Esophagus squamous epithelium (tissue), 5 donors: Measurements from ENCODE around the gene RAPGEF5. TPM values are rescaled to one million over a fixed set of nuclear protein-coding genes. Genes with fewer than 3 reads are reported as not detected.
"Not testable (repeated sequence)": the region's sequence is repeated elsewhere in the genome, so short reads cannot be mapped to it uniquely, and the experiment has no call there.

Experiments used
- DNase-seq: peaks from one replicate; lab custom pipeline; 2025; lab: John Stamatoyannopoulos, UW
- H3K27ac ChIP-seq, 4 donors: fragments of 200-600 bp; sonication (generic); one replicate each; pipeline ENCODE4 v1.5.1; 2016 to 2019; ENCODE audit warnings: mild to moderate bottlenecking in 1 of 4
- H3K27me3 ChIP-seq, 4 donors: fragments of 200-600 bp; sonication (generic); 1 replicate in 3 of 4; 2 replicates in 1 of 4; pipeline versions ENCODE4 v1.5.1 to v1.6.0; 2017 to 2021; ENCODE audit warnings: antibody characterized with exemption in 1 of 4
- H3K36me3 ChIP-seq, 3 donors: fragments of 200-600 bp; sonication (generic); one replicate each; pipeline ENCODE4 v1.5.1; 2016 to 2019
- H3K4me1 ChIP-seq, 3 donors: fragments of 200-600 bp; sonication (generic); one replicate each; pipeline ENCODE4 v1.5.1; 2017 to 2019
- H3K4me3 ChIP-seq, 4 donors: fragments of 200-600 bp; sonication (generic); 1 replicate in 3 of 4; 2 replicates in 1 of 4; pipeline ENCODE4 v1.5.1; 2016 to 2019; ENCODE audit warnings: mild to moderate bottlenecking in 2 of 4, moderate library complexity in 1 of 4
- H3K9me3 ChIP-seq, 3 donors: fragments of 200-600 bp; sonication (generic); one replicate each; pipeline ENCODE4 v1.5.1; 2016 to 2019
- CTCF ChIP-seq, 6 experiments: fragments of 450-650 bp in 4 of 6; fragments of 200-600 bp in 2 of 6; sonication (generic) in 2 of 6; IDR thresholded peaks; one replicate each; pipeline ENCODE4 v1.5.1; 2016 to 2019; ENCODE audit warnings: antibody characterized with exemption in 6 of 6, mild to moderate bottlenecking in 4 of 6, moderate library complexity in 4 of 6
- POLR2A ChIP-seq, 4 donors: fragments of 450-650 bp; IDR thresholded peaks; one replicate each; pipeline ENCODE4 v1.6.1; 2017; ENCODE audit warnings: antibody characterized with exemption in 4 of 4, mild to moderate bottlenecking in 4 of 4, moderate library complexity in 3 of 4
- WGBS, 2 donors: methylation state at CpG; one replicate each; pipeline ENCODE4 v1.1.5; 2018; 5-methylcytosine and 5-hydroxymethylcytosine counted together
- intact Hi-C: fragments of 100-400 bp; cut with DNase I; formaldehyde crosslinking; loops from one replicate; pipeline ENCODE4 v1.15.0; 2022
- total RNA-seq, 4 donors: library from RNA; depleted of rRNA; stranded (reverse); fragments of >200 nt; gene quantifications; one replicate each; pipeline ENCODE4 v1.1.0, GENCODE V29; 2016
- donor health status: DM: yes; HTN: yes; CAD: no.

The RAPGEF5 gene
- total RNA-seq, 4 donors from 2014 or later: 16.9 to 50.5 (median 38.4) TPM

DNA sequence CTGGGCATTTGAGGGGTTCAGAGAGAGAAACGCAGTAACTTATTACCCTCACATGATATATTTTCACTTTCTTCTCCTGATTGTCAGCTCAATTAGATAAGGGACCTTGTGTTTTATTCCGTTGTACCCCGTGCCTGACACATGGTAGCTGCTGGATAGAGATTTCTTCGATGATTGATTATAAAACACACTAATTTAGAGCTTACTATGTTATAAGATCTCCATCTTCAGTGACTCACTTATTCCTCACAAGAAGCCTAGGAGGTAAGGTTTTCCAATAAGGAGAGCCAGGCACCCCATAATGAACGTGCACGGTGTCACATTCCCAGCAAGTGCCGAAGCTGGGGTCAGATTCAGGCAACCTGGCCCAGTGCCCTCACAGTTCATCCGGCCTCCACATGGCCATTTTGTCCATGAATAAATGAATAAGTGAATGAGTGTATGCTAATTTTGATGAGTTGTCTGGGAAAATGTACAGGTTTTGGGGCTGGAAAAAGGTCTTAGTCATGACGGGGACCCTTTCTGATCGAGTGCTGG, 273.2 kb downstream of the RAPGEF5 start:
- H3K4me3 ChIP-seq: peak overlapping the region; percentile 35 to 73 (median 61)
- DNase-seq: no peak
- H3K27ac ChIP-seq: peak overlapping the region; percentile 60 to 92 (median 82)
- TF ChIP-seq POLR2A (IDR thresholded peaks at IDR 0.05): no peak
- no peak for TF ChIP-seq CTCF (IDR thresholded peaks at IDR 0.05)
- H3K9me3 ChIP-seq: no peaks in the 10 kb centered on the region
- H3K27me3 ChIP-seq: peaks cover 0 to 25% (median 0%) of the 10 kb centered on the region in 4 donors
- intact Hi-C loops: no loop called here
- 27 to 28% methylated on average over 10 of the region's 10 CpGs for WGBS, 2 donors
- H3K4me1 ChIP-seq: peaks cover 0 to 19% (median 4%) of the 10 kb centered on the region in 3 donors
- H3K36me3 ChIP-seq: no peaks in the 10 kb centered on the region

DNA sequence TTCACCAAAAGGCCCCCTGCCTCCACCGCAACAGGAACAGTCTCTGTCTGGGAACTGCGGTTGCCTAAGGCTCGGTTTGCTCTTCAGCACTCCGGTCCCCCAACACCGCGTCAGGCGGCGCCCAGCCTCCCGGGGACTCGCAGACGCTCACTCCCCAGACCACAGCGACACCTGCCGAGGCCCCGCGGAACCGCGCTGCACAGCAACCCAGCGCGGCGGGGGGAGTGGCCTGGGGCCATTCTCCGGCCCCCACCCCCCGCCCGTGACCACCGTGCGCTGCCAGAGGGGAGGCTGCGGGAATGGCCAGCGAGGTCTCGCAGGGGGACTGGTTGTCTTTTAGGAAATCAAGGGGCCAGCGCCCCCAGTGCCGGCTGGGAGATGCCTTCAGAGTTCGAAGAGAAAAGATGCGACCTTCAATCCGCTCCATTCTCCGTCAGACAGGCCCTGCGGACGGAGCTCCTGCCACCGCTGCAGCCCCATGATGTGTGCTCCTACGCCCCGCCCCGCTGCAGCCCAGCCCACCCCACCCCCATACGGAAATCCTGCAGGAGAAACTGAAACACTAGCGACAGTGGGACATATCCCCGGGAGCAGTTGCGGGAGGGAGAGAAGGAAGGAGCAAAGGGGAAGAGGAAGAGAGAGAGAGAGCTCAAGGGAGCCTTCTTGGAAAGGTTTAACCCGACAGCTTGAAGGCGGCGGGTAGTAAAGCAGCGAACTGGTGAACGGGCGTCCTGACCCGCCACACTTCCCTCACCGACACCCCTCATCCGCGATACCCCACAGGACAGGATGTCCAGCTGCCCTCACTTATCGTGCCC, 273.9 kb downstream of the RAPGEF5 start:
- WGBS, 2 donors: 0 to 1% methylated on average over 16 to 17 of the region's 55 CpGs
- Histone ChIP-seq H3K27me3 (peaks cover 0 to 31% (median 0%) of the 10 kb centered on the region in 4 donors), H3K36me3 (no peaks in the 10 kb centered on the region), H3K4me1 (peaks cover 0 to 19% (median 4%) of the 10 kb centered on the region in 3 donors), H3K27ac (peak overlapping the region; percentile 60 to 92 (median 82)), H3K9me3 (no peaks in the 10 kb centered on the region), H3K4me3 (peak overlapping the region; percentile 35 to 73 (median 61))
- TF ChIP-seq CTCF (IDR thresholded peaks at IDR 0.05) (peak; percentile 76 to 94 (median 91)), POLR2A (IDR thresholded peaks at IDR 0.05) (peak in 1 of 4 donors; percentile 19)
- intact Hi-C loops: no loop called here
- DNase-seq: peak; percentile 23

DNA sequence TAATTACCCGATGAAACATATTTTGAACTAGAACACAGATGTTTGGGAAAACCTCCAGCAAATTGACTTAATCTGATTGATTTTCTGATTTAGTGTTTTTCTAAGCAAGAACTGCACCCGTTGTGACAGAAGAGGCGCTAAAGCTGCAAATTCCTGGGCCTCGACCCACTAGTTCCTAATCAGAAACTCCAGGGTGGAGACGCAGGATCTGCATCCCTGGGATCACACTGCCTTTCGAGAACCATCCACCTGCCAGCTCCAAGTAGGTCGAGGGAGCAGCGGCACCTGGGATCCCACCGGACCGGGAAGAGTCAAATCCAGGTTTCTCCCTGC, 274.4 kb downstream of the RAPGEF5 start:
- no peaks in the 10 kb centered on the region for H3K36me3 ChIP-seq
- no peak for DNase-seq
- H3K27me3 ChIP-seq: peaks cover 0 to 35% (median 0%) of the 10 kb centered on the region in 4 donors
- H3K4me3 ChIP-seq: peak overlapping the region; percentile 35 to 73 (median 61)
- TF ChIP-seq CTCF (IDR thresholded peaks at IDR 0.05): no peak
- no peak for TF ChIP-seq POLR2A (IDR thresholded peaks at IDR 0.05)
- peak overlapping the region; percentile 60 to 92 (median 82) for H3K27ac ChIP-seq
- H3K4me1 ChIP-seq: peaks cover 0 to 19% (median 4%) of the 10 kb centered on the region in 3 donors
- no peaks in the 10 kb centered on the region for H3K9me3 ChIP-seq
- intact Hi-C loops: no loop called here
- WGBS, 2 donors: 2 to 4% methylated on average over 8 to 10 of the region's 10 CpGs

DNA sequence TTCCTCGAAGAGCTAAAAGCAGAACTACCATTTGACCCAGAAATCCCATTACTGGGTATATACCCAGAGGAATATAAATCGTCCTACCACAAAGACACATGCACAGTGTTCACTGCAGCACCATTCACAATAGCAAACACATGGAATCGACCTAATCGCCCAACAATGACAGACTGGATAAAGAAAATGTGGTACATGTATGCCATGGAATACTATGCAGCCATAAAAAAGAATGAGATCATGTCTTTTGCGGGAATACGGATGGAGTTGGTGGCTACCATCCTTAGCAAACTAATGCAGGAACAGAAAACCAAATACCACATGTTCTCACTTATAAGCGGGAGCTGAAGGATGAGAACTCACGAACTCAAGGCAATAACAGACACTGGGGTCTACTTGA, 276.7 kb downstream of the RAPGEF5 start:
- intact Hi-C loops, H3K4me3 ChIP-seq, H3K27ac ChIP-seq, H3K36me3 ChIP-seq, DNase-seq, H3K9me3 ChIP-seq: not testable (repeated sequence)
- Histone ChIP-seq H3K4me1 (peaks cover 0 to 19% (median 4%) of the 10 kb centered on the region in 3 donors), H3K27me3 (peaks cover 0 to 35% (median 0%) of the 10 kb centered on the region in 4 donors)
- 85 to 87% methylated on average over 8 of the region's 8 CpGs for WGBS, 2 donors

- Histone ChIP-seq H3K27me3 (peaks cover 0 to 35% (median 0%) of the 10 kb centered on the region in 4 donors), H3K4me1 (peaks cover 0 to 18% (median 4%) of the 10 kb centered on the region in 3 donors)
- H3K36me3 ChIP-seq, intact Hi-C loops, DNase-seq, H3K4me3 ChIP-seq, H3K9me3 ChIP-seq, H3K27ac ChIP-seq: not testable (repeated sequence)
- 72 to 78% methylated on average over 6 of the region's 6 CpGs for WGBS, 2 donors
These were observed 278.1 kb downstream of the RAPGEF5 start for GRCh38 chr7:22078872-22079271.

DNA sequence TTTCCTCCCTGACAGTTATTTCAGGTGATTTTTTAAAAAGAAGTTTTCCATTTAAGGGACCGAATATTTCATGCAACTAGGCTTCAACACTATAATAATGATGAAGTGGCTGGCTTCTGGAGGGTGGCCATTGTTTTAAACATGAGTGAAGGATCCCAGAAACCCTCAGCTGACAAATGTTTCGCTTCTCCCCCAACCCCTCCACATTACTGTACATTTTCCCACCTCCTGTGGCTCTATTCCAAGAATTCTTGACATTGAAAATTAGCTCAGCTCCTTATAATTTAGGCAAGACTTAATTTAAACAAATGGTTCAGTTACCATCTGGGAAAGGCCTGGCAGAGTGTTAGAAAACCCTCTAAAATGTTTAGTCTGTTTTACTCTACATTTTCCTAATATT, 281.4 kb downstream of the RAPGEF5 start:
- no peak overlapping the region for H3K4me3 ChIP-seq
- intact Hi-C loops: no loop called here
- H3K27ac ChIP-seq: no peak overlapping the region
- H3K27me3 ChIP-seq: peaks cover 0 to 19% (median 0%) of the 10 kb centered on the region in 4 donors
- no peaks in the 10 kb centered on the region for H3K36me3 ChIP-seq
- no peak for DNase-seq
- no peaks in the 10 kb centered on the region for H3K9me3 ChIP-seq
- no peaks in the 10 kb centered on the region for H3K4me1 ChIP-seq
- WGBS, 2 donors: 71 to 74% methylated on average over 2 of the region's 2 CpGs
- TF ChIP-seq POLR2A (IDR thresholded peaks at IDR 0.05) (no peak), CTCF (IDR thresholded peaks at IDR 0.05) (no peak)
